HCT116 (cell line): ENCODE results near the gene SMYD3.

ENCODE experiments used
- CBX3 ChIP-seq: IDR thresholded peaks from 2 replicates; pipeline ENCODE4 v1.6.1; 2012; ENCODE audit warnings: low read depth
- CTCF ChIP-seq, 3 experiments: fragments of 200-600 bp in 1 of 3; sonication (generic) in 1 of 3; IDR thresholded peaks in 2 of 3; conservative IDR thresholded peaks in 1 of 3; 2 replicates each; pipeline ENCODE4 v1.5.1; 2012 to 2017; ENCODE audit warnings: low read depth in 2 of 3, low read length in 2 of 3, antibody characterized with exemption in 1 of 3, borderline replicate concordance in 1 of 3, control low read depth in 1 of 3, mild to moderate bottlenecking in 1 of 3, mixed read lengths in 1 of 3, mixed run types in 1 of 3, moderate library complexity in 1 of 3; ENCODE audit not compliant: insufficient read depth in 1 of 3
- ELF1 ChIP-seq: IDR thresholded peaks from 2 replicates; pipeline ENCODE4 v1.6.1; 2012; ENCODE audit warnings: low read depth, borderline replicate concordance
- POLR2A ChIP-seq: IDR thresholded peaks from 2 replicates; pipeline ENCODE4 v1.7.0; 2011; ENCODE audit warnings: borderline replicate concordance; ENCODE audit not compliant: insufficient read depth, insufficient read length; ENCODE audit errors: extremely low read depth
- POLR2AphosphoS5 ChIP-seq: IDR thresholded peaks from 2 replicates; pipeline ENCODE4 v1.6.1; 2011; ENCODE audit warnings: mild to moderate bottlenecking, low read depth, low read length, moderate library complexity
- REST ChIP-seq: IDR thresholded peaks from 2 replicates; pipeline ENCODE4 v1.6.1; 2012; ENCODE audit warnings: low read depth
- TCF7L2 ChIP-seq: IDR thresholded peaks from 2 replicates; pipeline ENCODE4 v1.7.0; 2011; ENCODE audit warnings: borderline replicate concordance, inconsistent platforms; ENCODE audit not compliant: insufficient read depth, insufficient read length; ENCODE audit errors: extremely low read depth
- ZNF274 ChIP-seq: fragments of 200-500 bp; sonication (Bioruptor generic); IDR thresholded peaks from 2 replicates; pipeline ENCODE4 v1.6.1; 2014; ENCODE audit warnings: mild to moderate bottlenecking, low read depth, low read length, inconsistent platforms

- TF ChIP-seq CTCF (IDR thresholded peaks at IDR 0.05 in 2 of 3, conservative IDR thresholded peaks at IDR 0.05 in 1 of 3; ENCODE audit: borderline replicate concordance in 1 of 3, insufficient read depth in 1 of 3, low read depth in 2 of 3, low read length in 2 of 3) (no peak), REST (no peak), ELF1 (no peak), POLR2AphosphoS5 (no peak), POLR2A (no peak), ZNF274 (no peak), CBX3 (no peak), TCF7L2 (no peak)
These were observed 634.6 kb downstream of the SMYD3 start for GRCh38 chr1:245872475-245872874.
